ENCODE data around the gene CEACAM20.
"Not testable (repeated sequence)": the region's sequence is repeated elsewhere in the genome, so short reads cannot be mapped to it uniquely, and the experiment has no call there.

CEACAM20 gene

GRCh38 chr19:44496711-44497110, 32.8 kb downstream of the CEACAM20 start:
- DNase-seq = no peak

GRCh38 chr19:44476559-44477408, 52.7 kb downstream of the CEACAM20 start:
- DNase-seq = no peak

- DNase-seq = not testable (repeated sequence)
Observed at GRCh38 chr19:44468730-44469129, 60.7 kb downstream of the CEACAM20 start.

GRCh38 chr19:44462600-44463286, 66.7 kb downstream of the CEACAM20 start:
- DNase-seq = not testable (repeated sequence)

Measured in hypothalamus (tissue), 51 donors.